Colon (tissue), 2 donors: ENCODE results near the gene PPTC7.
A peak's percentile ranks its signal among the peaks of the same experiment; 100 is the strongest.
"Not testable (repeated sequence)": the region's sequence is repeated elsewhere in the genome, so short reads cannot be mapped to it uniquely, and the experiment has no call there.

ENCODE experiments used
- FAIRE-seq: peaks from 2 replicates; lab custom pipeline; 2012; peaks lifted over from hg19 to GRCh38; lab: Jason Lieb, UNC
- donor health status: control.
- donor health status: control.

The PPTC7 gene

DNA sequence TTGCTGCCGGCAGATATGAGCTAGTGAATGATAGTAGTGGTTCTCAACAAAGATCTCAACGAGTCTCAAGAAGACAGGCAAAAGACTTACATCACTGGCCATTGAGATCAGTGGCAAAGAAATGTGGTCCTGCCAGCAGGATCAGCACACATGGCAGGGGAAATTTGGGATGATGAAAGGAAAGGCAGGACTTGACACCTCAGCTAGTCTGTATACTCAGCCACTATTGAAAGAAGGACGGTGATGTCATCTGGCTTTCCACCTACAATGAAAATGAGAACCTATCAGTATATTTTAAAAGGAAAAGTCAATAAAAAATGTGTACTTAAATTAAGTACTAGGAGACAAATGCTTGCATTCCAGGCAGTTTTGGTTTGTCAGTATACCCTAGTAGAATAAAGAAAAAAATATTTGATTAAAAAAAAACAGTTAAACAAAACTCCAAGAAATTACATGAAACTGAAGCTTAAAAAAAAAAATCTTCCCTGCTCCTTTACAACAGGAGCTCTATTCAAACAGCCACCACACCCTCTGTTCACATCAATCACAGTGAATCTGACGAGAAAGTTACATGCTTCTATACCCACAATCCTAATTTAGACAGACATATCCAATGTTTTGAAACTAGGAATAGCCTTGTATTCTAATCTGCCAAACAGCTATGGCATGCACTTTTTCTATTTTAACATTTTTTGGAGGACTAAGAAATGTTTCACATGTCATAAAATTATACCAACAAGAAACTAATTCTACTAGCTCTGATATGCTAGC, 46.1 kb downstream of the PPTC7 start:
- FAIRE-seq, result no peak

DNA sequence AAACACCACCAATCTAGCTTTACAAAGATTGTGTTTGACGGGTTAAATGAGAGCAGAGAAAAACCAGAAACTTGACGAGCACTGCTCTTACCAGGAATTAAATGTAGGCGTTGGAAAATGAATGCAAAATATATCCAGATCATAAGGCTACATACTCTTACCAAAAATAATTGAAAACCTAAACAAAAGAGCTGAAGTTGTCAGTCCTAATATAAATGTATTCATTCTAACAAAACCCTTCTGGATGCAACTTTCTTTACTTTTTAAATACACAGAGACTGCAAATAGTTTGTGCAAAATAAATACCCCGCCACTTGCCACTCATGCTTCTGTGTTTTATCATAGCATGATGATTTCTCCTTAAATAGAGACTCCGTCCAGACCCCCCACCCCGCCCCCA, 48.3 kb downstream of the PPTC7 start:
- FAIRE-seq, result peak; percentile 5

- FAIRE-seq, result no peak
Measured at GRCh38 chr12:110533607-110534006, 49.5 kb downstream of the PPTC7 start.

DNA sequence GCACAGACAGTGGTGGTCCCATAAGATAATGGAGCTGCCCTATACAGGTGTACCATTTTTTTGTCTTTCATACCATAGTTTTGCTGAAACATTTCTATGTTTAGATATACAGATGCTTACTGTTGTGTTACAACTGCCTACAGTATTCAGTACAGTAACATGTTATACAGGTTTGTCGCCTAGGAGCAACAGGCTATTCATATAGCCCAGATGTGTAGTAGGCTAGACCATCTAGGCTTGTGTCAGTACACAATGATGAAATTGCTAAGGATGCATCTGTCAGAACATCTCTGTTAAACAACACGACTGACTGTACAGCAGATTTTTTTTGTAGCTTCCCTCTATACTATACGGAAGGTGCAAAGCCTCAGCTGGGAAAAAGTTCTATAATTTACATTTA, 50.5 kb downstream of the PPTC7 start:
- no peak for FAIRE-seq

DNA sequence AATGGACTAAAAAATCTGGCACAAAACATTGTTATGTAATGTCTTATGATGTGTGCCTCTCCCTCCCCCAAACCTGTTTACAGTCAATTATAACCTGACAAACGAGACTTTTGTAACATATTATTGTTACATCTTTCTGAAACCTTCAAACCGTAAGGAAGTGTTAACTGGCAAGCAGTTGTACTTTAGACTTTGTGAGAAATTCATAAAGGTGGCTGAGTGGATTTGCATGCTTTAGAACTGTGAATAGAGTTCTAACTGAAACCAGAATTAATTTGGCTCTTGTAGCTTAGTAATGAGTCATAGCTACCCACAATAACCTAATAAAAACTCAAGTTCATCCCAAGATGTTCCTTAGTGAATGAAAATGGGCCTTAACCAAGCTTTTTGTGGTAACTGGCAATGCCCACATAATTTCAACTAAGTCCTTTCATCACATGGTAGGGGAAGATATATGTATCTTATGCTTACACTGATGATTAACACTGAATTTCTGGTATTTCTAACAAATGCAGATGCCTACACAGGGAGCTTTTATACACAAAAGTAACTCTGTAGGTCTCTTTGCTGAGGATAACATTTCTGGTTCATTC, 51.3 kb downstream of the PPTC7 start:
- FAIRE-seq, result no peak

DNA sequence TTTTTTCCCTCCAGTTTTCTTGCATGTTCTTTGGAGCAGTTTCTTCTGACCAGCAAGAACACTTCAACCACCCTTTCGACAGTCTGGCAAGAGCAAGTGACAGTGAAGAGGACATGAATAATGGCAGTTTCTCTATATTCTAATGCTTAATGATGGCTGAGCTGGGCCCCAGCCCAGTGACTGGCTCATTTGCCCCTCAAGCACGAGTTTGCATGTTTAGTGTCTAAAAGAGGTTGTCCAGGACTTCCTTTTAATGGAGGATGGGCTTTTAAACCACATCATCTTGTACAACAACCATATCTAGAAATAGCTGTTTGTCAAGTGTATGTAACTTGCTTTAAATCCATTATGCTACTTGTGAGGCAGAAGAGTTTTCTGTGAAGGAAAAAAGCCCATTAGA, 52.6 kb downstream of the PPTC7 start:
- no peak for FAIRE-seq

DNA sequence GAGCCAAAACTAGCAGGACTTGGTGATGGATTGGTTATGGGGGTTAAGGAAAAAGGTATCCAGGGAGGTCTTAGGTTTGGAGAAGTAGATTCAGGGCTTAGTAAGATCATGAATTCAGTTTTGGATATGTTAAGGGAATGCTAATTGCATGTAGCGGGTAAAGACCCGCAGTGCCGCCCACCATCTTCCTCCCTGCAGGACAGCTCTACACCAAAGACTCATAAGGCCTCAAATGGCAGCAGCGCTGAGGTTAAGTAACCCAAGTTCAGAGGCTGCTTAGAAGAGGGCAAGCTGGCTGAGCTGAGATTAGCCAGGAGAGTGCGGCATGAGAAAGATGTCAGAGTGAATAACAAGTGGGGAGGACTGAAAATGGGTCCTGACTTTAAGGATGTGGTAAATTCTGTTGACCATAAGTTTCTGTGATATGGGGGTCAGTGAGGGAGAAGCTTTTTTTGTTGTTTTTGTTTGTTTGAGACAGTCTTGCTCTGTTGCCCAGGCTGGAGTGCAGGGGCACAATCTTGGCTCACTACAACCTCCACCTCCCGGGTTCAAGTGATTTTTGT, 54.8 kb downstream of the PPTC7 start:
- FAIRE-seq, result no peak

GRCh38 chr12:110520876-110521712, 62.0 kb downstream of the PPTC7 start:
- FAIRE-seq, result not testable (repeated sequence)

- not testable (repeated sequence) for FAIRE-seq
Measured at GRCh38 chr12:110518014-110518413, 65.1 kb downstream of the PPTC7 start.

DNA sequence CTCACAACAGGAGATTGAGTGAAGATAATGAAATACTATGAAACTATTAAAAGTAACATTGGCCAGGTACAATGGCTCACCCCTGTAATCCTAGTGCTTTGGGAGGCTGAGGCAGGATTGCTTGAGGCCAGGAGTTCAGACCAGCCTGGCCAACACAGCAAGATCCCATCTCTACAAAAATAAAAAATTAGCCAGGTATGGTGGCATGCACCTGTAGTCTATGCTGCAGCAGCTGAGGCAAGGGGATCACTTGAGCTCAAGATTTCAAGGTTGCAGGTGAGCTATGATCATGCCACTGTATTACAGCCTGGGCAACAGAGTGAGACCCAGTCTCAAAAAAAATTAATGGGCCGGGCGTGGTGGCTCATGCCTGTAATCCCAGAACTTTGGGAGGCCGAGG, 66.1 kb downstream of the PPTC7 start:
- FAIRE-seq, result no peak

DNA sequence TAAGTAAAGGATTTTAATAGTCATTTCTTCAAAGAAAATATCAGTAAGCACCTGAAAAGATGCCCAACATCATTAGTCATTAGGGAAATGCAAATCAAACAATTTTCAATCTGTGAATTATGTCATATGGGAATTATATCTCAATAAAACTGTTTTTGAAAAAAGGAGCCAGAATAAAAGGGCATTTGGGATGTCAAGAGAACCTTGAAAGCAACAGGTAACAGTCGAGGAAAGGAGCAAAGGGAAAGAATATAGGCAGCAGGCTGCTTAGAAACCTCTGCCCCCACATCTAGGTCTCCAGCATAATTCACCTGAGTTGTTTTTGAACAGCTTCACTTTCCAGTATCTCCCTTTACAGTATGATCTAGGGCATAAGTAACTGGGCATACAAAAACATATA, 68.8 kb downstream of the PPTC7 start:
- no peak for FAIRE-seq

GRCh38 chr12:110513842-110514241, 69.3 kb downstream of the PPTC7 start:
- no peak for FAIRE-seq

DNA sequence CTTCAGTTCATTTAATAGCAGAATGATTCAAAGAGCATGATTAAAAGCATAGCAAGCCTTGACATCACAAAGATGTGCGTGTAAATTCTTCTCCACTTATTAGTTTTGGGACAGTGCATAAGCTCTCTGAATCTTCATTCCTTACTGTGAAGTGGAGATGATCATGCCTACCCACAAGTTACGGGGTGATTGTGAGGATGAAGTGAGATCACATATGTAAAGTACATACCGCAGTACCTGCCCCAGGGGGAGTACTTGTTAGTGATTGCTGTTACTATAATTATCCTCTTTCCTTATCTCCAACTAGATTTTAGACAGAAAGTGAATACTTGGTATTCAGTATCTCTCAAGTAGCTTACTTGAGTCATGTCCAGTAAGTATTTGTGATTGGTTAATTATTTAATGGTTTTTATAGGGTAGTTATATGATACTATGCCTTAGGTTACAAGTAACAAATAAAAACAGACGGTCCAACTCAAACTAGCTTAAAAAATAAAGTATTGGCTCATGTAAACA, 75.0 kb downstream of the PPTC7 start:
- FAIRE-seq, result no peak

DNA sequence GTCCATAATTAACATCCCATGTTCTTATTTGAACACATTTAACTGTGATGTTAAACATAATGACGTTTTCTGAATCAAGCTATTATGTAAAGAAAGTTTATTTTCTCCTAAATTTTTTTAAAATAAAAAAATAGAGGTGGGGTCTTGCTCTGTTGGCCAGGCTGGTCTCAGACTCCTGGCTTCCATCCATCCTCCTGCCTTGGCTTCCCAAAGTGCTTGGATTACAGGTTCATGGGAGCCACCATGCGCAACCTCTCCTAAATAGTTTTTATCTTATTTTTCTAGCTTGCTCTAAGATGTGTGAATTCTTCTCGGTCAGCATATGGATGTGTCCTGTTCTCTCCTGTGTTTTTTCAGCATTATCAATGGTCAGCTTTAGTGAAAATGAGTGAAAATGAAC, 77.8 kb downstream of the PPTC7 start:
- FAIRE-seq, result no peak

DNA sequence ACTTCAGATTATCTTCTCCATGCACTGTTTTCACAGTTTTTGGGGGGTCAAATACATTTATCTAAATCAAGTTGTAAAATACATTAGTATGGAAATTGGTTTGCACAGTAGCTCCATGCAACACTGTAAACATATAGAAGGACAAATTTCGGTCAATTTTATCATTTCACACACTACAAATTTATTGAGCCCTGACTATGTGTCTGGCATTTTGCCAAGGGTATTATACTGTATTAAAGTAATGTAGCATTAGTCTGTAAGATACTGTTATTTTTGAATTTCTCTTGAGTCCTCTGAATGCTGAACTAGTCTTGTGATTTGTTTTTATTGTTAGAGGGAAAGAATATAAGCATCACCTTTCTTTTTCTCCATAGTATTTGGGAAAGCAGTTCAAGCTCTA, 79.7 kb downstream of the PPTC7 start:
- no peak for FAIRE-seq

GRCh38 chr12:110501752-110502738, 81.1 kb downstream of the PPTC7 start, which contains the start of the genes RAD9B and VPS29:
RAD9B (plus strand) TSS chr12:110502331; CDS start chr12:110502338, 7 bp downstream.
VPS29 (minus strand) TSS chr12:110502111; CDS start chr12:110502051, 60 bp downstream.
- no peak for FAIRE-seq

GRCh38 chr12:110501399-110501751, 81.7 kb downstream of the PPTC7 start:
- no peak for FAIRE-seq

DNA sequence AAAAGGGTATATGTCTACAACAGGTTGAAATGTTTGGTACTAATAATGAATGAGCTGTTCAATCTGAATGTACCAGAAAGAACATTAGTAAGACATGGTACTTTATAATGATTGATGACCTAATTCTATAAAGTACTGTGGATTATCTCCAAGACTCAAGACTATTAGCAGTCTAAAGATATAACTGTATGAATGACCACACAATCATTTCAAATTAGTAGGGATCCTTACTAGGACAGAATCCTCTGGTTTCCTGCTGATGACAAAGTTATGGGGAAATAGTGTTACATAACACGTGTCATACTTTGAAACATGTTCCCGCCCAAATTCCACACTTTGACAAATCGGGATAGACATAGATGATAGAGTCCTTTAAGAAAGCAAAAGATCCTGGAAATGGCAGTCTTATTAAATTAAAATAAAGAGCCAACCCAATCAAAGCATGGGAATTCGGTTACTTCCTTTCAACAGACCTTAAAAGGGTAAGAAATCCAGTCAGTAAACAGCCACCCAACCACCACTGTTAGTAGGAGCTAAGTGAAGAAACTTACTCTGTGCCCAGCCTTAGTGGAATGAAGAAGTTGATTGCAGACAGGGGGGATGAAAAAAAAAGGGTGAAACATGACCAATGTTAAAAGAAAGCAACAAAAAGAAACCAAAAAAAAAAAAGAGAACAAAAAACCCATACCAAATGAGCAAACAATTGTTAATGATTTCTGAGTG, 84.0 kb downstream of the PPTC7 start:
- FAIRE-seq, result no peak
